CD4-positive, alpha-beta T cell treated with Interleukin-17A for 4 hours (primary cell): Measurements from ENCODE around the gene LSP1.
"Not testable (repeated sequence)": the region's sequence is repeated elsewhere in the genome, so short reads cannot be mapped to it uniquely, and the experiment has no call there.

Experiments
- DNase-seq: peaks from one replicate; pipeline ENCODE4 v3.0.0-alpha.2; 2020; ENCODE audit warnings: mixed read lengths

The LSP1 gene

DNA sequence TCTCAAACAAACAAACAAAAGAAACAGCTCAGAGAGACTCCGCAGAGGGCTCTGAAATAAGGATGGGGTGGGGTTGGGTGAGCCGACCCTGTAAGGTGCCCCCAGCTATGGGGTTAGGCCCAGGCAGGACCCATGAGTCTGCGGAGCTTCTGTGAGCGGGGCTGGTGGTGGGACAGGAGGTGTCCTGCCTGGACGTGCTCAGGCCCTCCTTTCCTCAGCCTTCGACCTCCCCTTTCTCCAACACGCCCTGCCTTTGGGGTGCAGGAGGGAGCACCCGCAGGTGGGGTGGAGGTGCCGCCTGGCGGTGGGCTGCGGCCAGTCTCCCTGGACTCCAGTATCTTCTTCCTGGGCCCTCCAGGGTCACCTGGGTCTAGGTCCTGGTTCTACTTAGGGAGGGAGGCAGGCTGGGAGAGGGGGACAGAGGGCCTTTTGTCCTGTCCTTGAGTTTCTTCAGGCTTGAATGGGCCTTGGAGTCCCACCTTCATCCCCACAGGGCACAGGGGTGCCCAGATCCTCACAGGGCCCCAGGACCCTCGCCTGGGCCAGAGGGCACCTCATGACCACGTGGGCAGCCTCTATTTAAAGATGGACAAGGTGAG, 26.6 kb downstream of the LSP1 start:
- DNase-seq: no peak

GRCh38 chr11:1879941-1880720, 27.2 kb downstream of the LSP1 start:
- DNase-seq: no peak

DNA sequence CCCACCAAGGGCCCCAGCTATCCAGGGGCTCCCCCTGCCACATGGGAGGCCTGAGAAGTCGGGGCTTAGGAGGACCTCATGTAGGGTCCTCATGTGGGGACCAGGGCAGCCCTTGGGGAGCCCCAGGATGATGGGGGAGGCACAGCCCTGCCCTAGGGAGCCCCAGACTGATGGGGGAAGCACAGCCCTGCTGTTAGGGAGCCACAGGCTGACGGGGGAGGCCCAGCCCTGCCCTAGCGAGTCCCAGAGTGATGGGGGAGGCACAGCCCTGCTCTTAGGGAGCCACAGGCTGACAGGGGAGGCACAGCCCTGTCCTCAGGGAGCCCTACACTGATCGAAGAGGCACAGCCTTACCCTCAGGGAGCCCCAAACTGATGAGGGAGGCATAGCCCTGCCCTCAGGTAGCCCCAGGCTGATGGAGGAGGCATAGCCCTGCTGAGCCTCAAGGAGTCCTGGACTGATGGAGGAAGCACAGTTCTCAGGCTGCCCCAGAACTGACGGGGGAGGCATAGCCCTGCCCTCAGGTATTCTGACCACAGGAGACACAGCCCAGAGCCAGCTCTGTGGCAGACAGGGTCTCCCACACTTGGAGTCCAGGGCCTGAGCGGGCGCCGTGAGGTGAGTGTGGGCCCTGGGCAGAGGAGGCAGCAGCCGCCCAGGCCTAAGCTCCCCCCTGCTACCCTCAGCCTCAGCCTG, 28.0 kb downstream of the LSP1 start:
- no peak for DNase-seq

DNA sequence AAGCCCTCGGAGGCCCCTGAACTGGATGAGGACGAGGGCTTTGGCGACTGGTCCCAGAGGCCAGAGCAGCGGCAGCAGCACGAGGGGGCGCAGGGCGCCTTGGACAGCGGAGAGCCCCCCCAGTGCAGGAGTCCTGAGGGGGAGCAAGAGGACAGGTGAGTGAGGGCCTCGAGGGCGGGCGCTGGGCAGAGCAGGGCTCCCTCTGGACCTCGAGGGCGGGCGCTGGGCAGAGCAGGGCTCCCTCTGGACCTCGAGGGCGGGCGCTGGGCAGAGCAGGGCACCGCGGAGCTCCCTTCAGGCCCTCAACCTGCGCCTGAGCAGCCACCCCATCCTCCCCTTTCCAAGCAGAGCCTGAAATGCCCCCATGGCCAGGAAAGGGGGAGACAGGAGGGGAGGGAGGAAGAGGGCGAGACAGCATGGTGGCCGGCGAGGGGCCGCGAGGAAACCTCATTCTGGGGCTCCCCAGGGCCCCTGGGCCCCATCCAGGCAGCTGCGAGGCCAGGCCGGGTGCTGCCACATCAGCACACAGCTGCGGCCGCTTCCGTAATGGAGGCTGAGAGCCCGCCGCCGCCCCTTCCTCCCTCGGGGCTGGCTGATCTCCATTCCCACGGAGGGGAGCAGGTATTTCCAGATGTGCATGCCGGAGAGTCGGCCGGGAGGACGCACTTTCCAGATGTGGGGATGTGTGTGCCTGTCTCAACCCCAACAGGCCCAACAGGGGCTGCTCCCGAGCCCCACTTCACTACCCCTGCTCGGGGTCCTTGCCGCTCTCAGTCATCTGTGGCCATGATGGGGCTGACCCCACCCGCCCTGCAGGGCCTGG, 28.8 kb downstream of the LSP1 start:
- peak; percentile 34 for DNase-seq

GRCh38 chr11:1882265-1883238, 29.7 kb downstream of the LSP1 start:
- DNase-seq: peak; percentile 92

DNA sequence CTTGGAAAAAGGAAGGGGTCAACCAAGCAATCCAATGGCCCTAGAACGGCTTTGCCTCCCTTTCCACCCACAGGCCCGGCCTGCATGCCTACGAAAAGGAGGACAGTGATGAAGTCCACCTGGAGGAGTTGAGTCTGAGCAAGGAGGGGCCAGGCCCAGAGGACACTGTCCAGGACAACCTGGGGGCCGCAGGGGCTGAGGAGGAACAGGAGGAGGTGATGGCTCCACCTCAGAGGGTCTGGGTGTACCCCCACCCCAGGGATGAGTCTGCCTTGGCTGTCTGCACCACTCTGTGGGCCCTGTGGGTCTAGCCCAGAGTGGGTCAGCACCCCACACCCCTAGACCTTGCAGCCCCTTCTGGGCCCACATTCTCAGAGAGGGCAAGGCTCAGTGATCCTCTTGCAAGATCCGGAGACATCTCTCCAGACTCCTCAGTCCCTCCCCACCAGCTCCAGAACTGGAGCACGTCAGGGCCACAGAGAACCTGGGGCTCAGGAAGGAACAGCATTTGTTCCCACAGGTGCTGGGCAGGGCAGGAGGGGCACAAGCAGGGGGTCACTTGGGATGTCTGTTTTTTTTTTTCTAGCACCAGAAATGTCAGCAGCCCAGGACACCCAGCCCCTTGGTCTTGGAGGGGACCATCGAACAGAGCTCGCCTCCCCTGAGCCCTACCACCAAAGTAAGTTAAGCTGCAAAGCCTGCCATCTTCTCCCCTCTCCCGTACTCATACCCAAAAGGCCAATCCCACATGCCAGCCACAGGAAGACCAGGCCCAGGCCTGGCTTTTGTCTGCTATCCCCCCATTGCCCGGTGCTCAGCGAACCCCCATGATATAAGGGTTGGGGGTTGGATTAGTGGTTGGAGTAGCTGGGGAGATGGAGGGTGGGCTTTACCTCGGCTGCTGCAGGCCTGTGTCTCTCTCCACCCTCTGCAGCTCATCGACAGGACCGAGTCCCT, 30.7 kb downstream of the LSP1 start:
- DNase-seq: no peak

GRCh38 chr11:1884303-1884700, 31.4 kb downstream of the LSP1 start:
- no peak for DNase-seq

DNA sequence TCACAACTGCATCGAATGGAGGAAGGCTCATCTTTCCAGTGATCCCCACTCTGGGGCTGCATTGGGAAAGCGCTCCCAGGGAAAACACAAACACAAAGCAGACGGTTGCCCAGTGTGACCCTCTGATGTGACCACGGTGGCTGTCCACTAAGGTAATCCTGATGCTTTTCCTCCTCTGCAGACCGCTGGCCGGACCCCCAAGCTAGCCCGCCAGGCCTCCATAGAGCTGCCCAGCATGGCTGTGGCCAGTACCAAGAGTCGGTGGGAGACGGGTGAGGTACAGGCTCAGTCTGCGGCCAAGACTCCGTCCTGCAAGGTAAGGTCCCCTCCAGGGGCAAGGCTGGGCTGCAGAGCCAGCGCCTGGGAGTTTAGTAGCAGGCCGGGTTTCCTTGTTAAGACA, 33.7 kb downstream of the LSP1 start:
- DNase-seq: not testable (repeated sequence)

DNA sequence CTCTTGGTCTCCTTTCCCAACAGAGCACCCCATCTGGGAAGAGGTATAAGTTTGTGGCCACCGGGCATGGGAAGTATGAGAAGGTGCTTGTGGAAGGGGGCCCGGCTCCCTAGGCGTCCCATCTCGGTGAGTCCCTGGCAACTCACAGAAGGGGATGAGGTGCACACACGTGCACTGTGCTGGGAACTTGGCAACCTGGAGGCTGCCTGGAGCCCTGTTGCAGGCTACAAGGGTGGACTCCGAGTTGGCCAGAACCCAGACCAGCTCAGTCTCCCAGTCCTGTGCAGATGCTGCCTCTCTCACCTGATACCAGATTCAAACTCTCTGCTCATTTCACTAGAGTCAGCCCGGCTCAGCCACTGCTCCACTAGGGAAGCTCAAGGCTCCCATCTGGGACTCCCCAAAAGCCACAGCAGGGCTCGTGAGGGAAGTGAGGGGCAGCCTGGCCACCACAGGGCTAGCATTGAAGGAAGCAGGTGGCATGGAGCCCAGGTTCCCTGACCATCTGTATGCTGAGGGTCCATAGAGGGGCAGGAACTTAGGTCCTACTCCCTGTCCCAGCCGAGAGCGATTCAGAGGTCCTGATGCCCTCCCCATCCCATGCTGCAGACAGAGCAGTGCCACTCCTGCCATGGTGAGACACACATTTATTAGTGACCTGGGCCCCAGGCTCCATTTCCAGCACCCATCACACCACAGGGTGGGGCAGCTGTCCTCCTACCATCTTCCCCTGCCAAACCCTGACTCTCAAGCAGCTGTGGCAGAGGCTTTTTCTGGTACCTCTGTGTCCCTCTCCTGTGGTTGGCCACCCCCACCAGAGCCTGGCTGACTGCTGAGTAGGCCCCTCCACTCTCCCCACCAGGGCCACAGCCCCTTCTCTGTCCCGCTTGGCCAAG, 34.8 kb downstream of the LSP1 start:
- DNase-seq: peak; percentile 16

DNA sequence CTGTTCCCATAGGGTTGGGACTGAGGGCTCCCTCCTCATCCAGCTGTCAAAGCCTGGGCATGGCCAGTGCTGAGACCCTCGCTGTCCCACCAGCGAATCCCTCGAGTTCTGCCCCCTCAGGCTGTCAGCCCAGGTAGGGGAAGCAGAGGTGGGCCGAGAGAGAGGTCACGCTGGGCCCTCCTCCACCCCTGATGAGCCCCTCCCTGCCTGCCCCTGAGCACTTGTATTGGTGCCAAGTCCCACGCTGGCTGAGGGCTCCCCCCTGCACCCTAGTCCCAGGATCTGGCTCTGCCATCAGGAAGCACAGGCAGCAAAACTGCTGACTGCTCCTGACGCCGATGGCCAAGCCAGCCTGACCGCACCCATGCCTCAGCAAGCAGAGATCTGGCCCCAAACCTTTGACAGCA, 35.5 kb downstream of the LSP1 start:
- DNase-seq: peak; percentile 8

GRCh38 chr11:1888811-1889210, 35.9 kb downstream of the LSP1 start:
- DNase-seq: no peak

DNA sequence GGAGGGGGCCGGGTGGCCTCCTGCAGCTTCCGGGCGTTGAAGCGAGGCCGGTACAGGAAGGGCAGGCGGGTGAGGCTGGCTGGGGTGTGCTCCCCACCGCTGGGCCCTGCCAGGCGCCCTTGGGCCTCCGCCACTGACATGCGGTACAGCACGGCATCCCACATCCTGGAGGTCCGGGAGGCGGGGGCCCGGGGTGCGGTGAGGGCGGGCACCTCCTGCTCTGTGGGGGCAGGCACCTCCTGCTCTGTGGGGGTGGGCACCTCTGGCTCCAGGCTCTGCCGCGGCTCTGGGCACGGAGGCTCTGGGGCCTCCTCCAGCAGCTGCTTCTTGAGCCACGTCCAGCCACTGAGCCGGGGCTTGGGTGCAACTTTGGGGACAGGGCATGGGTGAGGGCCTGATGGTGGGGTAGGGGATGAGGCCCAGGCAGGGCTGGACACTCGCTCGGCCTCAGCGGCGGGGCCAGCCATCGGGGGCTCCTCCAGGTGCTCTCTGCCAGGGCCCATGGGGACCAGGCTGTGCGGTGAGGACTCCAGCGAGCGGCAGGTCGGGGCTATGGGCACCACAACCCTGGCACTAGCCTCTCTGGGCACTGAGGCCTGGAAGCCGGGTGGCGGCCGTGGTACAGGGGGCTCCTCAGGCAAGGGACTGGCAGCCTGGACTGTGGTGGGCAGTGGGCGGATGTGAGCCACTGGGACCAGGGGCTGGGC, 36.5 kb downstream of the LSP1 start:
- peak; percentile 88 for DNase-seq

DNA sequence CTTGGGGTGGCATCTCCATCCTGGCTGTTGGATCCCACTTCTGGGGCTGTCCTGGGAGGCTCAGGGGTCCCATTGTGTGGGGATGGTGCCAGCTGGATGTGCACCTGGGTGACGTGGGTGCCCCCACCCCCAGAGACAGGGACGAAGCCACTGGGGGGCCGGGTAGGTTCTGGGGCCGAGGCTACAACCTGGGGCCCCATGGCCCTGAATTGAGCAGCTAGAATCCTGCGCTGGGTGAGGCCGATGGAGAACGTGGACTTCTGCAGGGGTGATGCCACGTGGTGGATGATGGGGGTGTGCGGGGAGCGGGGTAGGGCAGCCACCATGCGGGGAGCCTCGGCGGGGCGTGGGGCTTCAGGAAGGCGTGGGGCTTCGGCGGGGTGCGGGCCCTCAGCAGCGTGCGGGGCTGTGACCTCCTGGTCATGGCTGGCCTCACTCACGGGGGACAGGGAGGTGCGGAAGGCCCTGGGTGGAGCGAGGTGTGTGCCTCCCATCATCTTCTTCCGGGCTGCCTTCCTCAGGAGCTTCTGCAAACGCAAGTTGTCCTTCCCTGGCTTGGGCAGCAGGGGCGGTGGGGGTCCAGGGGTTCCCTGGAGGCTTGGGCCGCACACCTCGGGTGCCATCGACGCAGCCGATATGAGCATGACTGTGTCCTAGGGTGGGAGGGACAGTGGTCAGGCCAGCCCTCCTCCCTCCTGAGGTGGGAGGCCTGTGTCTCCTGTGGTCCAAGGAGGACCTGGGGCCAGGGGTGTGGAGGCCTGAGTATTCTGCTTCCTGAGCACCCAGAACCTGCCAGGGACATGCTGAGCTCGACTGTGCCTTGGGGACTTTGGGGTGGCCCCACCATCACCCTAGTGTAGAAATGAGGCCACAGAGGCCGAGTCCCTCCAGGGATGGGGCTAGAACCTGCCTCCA, 37.3 kb downstream of the LSP1 start:
- peak; percentile 45 for DNase-seq

GRCh38 chr11:1890856-1891830, 38.3 kb downstream of the LSP1 start:
- DNase-seq: peak; percentile 25

DNA sequence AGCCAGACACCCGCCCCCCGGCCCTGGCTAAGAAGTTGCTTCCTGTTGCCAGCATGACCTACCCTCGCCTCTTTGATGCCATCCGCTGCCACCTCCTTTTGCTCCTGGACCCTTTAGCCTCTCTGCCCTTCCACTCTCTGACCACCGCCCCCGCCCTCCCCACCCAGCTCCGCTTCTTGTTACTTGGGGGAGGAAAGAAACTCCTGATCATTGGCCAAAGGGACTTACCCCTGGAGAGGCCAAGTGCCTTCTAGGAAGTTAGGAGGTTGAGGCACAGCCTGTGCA, 38.9 kb downstream of the LSP1 start, which contains the start of gene PRR33:
TSS of gene PRR33 (minus strand) at position 65 of the 285 bp plus-strand sequence. CDS start 1,311 bp downstream, outside the sequence.
- no peak for DNase-seq

DNA sequence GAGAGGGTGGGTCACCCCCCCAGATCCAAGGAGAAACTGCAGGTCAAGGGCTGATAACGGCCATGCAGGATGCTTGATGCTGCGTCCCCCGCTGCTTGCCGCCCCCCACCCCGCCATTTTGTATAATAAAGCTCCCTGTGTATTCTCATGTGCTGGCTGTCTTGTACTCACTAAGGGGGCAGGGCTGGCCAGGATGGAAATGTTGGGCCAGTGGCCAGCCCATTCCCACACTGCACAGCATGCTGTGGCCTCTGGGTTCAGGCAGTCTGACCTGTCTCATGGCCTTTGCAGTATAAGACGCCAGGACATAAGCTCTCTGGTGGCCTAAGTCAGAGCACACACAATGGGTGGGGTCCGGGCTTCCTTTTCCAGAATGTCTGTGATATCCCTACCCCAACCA, 39.2 kb downstream of the LSP1 start:
- DNase-seq: no peak

- DNase-seq: no peak
These were observed 39.7 kb downstream of the LSP1 start for GRCh38 chr11:1892558-1892957.
